Mesothelial cell of epicardium (in vitro differentiated cells): ENCODE results near the gene PPP1R37. TPM values are rescaled to one million over a fixed set of nuclear protein-coding genes. Genes with fewer than 3 reads are reported as not detected.

Experiments used
- DNase-seq, 2 experiments: peaks; one replicate each; pipeline ENCODE4 v3.0.0; 2021; ENCODE audit warnings: low spot score in 2 of 2; ENCODE audit not compliant: unreplicated experiment in 2 of 2
- H3K27ac Mint-ChIP-seq: 2 replicates; pipeline ENCODE4 v1.8.0; 2021; ENCODE audit warnings: mixed read lengths
- H3K27me3 Mint-ChIP-seq: 2 replicates; pipeline ENCODE4 v1.8.0; 2021; ENCODE audit warnings: low read depth, mixed read lengths
- H3K36me3 Mint-ChIP-seq: 2 replicates; pipeline ENCODE4 v1.8.0; 2021; ENCODE audit warnings: mixed read lengths
- H3K4me1 Mint-ChIP-seq: 2 replicates; pipeline ENCODE4 v1.8.0; 2021; ENCODE audit warnings: mixed read lengths
- H3K4me3 Mint-ChIP-seq: 2 replicates; pipeline ENCODE4 v1.8.0; 2021; ENCODE audit warnings: mild to moderate bottlenecking, moderate library complexity, mixed read lengths
- H3K9me3 Mint-ChIP-seq: 2 replicates; pipeline ENCODE4 v1.8.0; 2021; ENCODE audit warnings: mixed read lengths
- CTCF ChIP-seq: fragments of 200-600 bp; sonication (generic); IDR thresholded peaks from one replicate; pipeline ENCODE4 v1.5.0; 2021; ENCODE audit warnings: antibody characterized with exemption; ENCODE audit not compliant: unreplicated experiment
- total RNA-seq: library from RNA; stranded (reverse); gene quantifications from 3 replicates; pipeline ENCODE4 v1.2.1, GENCODE V29; 2021

PPP1R37 gene
- total RNA-seq, 1 donor from 2014 or later: 40.7 TPM

DNA sequence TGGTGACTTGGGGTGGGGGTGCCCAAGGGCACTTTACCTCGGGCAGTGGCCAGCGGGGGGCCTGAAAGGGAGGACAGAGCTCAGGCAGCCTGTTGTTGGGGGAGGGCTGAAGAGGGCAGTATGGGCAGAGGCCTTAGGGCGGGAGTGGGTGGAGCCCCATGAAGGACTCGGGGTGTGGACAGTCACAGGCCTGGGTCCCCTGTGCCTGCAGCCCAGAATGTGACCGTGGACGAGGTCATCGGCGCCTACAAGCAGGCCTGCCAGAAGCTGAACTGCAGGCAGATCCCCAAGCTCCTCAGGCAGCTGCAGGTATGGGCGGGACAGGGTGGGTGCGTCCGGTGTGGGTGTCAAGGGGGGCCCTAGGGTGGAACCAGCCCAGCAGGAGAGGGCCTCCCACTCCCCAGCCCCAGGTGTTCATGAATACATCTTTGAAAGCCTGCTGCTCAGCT is 45.3 kb downstream of the PPP1R37 start:
- H3K9me3 Mint-ChIP-seq: no peaks in the 10 kb centered on the region
- H3K4me3 Mint-ChIP-seq: no peak overlapping the region
- TF ChIP-seq CTCF: no peak
- H3K36me3 Mint-ChIP-seq: peaks cover 10% of the 10 kb centered on the region
- H3K27ac Mint-ChIP-seq: peak overlapping the region; percentile 15
- DNase-seq: no peak
- H3K27me3 Mint-ChIP-seq: no peaks in the 10 kb centered on the region
- H3K4me1 Mint-ChIP-seq: peaks cover 8% of the 10 kb centered on the region

- no peaks in the 10 kb centered on the region for H3K27me3 Mint-ChIP-seq
- peaks cover 8% of the 10 kb centered on the region for H3K4me1 Mint-ChIP-seq
- no peak overlapping the region for H3K27ac Mint-ChIP-seq
- peaks cover 10% of the 10 kb centered on the region for H3K36me3 Mint-ChIP-seq
- no peak for DNase-seq
- H3K9me3 Mint-ChIP-seq: no peaks in the 10 kb centered on the region
- no peak for TF ChIP-seq CTCF
- no peak overlapping the region for H3K4me3 Mint-ChIP-seq
Observed at GRCh38 chr19:45139286-45140143, 46.5 kb downstream of the PPP1R37 start.

DNA sequence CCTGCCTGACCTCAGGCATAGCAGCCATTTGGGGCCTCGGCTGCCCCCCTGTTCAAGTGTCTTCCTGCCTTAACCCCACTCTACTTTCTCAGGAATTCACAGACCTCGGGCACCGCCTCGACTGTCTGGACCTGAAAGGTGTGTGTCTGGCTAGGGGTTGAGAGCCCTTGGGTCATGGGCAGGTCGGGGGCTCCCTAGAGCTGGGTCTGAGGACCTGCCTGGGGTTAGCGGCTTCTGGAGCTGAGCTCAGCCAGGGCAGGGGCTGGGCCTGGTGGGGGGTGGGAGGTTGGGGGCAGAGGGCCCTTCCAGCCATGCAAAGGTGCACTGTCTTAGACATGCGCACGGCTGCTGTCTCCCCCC is 47.1 kb downstream of the PPP1R37 start:
- Mint-ChIP-seq H3K9me3 (no peaks in the 10 kb centered on the region), H3K36me3 (peaks cover 10% of the 10 kb centered on the region), H3K27ac (no peak overlapping the region), H3K27me3 (no peaks in the 10 kb centered on the region), H3K4me1 (peaks cover 8% of the 10 kb centered on the region), H3K4me3 (no peak overlapping the region)
- no peak for DNase-seq
- TF ChIP-seq CTCF: no peak

DNA sequence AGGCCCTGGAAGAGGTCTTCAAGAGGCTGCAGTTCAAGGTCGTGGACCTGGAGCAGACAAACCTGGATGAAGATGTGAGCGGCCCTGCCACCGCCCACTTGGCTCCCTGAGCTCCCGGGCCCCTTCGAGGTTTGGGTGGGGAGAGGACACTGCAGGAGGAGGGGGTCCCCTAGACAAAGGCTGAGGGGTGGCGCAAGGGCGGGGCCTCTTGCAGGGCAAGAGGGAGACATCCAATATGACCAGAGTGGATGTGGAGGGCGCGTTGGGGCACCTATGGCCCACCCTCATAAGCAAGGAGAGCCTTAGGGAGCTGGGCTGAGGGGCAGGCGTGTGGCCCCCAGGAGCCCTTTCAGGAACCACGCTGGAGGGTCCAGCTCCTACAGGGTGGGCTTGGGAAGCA is 47.6 kb downstream of the PPP1R37 start:
- Mint-ChIP-seq H3K27ac (no peak overlapping the region), H3K9me3 (no peaks in the 10 kb centered on the region), H3K36me3 (peaks cover 10% of the 10 kb centered on the region), H3K27me3 (no peaks in the 10 kb centered on the region), H3K4me3 (no peak overlapping the region), H3K4me1 (peaks cover 8% of the 10 kb centered on the region)
- no peak for TF ChIP-seq CTCF
- no peak for DNase-seq

GRCh38 chr19:45141203-45141900 is 48.4 kb downstream of the PPP1R37 start:
- H3K4me1 Mint-ChIP-seq: peaks cover 8% of the 10 kb centered on the region
- no peak for DNase-seq
- no peak overlapping the region for H3K4me3 Mint-ChIP-seq
- no peak overlapping the region for H3K27ac Mint-ChIP-seq
- no peaks in the 10 kb centered on the region for H3K27me3 Mint-ChIP-seq
- peaks cover 10% of the 10 kb centered on the region for H3K36me3 Mint-ChIP-seq
- no peaks in the 10 kb centered on the region for H3K9me3 Mint-ChIP-seq
- no peak for TF ChIP-seq CTCF
